RPMI8226 (cell line): ENCODE measurements around the gene COL6A3.

Source experiments
- DNase-seq: peaks from one replicate; pipeline ENCODE4 v3.0.0-alpha.2; 2015

COL6A3 gene

DNA sequence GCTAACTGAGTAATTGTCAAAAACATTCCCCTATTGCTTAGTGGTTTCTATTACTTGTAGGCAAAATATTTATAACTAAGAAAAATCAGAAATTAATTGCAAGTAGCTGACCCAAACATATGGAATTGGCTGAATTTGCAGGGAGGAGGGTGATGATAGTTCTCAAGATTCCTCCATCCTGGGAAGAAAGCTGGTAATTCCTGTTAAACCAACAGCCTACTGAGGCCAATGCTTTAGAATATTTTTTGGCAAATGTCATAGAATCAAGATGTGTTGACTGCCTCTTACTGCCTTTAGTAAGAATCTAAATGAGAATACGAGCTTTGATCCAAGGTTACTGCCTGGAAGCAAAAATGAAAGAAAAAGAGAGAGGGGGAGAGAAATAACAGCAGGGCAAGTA is 120.0 kb downstream of the COL6A3 start:
- no peak for DNase-seq

DNA sequence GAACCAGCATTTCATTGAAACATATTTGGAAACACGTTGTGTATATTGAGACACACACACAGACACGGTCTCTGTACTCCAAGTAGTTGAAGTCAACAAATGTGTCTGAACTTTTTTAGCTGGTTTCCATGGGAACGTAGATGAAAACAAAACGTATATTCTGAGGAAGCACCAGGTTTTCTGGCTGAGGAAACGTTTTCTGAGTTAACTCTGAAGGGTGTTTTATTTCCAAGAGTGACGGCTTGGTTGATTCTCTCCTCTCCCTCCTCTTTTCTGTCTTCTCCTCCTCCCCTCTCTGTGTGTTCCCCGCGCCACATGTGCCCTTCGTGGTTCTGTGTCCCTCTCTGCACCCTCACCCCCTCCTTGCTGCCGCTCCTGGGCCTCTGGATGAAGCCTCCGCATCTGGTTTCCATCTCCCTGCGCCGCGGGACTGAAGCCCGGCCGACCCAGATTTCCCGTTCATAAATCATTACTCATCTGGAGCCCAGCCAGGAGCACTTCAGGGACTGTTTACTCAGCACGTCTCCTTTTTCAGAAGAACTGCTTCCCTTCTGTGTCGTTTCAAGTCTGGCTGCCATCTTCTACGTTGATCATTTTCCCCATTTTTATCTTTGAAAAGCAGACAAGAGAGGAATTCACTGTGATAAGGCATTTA is 122.7 kb downstream of the COL6A3 start:
- peak; percentile 53 for DNase-seq

DNA sequence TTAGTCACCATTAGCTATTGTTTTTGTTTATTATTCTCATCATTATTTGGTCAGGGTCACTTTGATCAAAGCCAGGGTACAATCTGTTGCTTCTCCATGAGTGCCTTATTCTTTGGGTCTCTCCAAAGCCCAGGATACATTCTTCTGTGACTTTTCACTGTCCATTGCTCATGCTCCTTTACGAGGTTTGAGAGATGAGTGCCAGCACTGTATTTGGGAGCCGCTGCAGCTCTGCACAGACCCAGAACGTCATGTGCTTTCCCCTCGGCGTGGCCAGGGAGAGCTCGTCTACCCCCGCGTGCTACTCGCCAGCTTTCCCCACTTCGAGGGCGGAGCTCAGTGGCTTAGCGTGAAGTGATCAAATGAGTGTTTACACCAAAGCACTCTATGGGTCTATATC is 123.7 kb downstream of the COL6A3 start:
- DNase-seq: no peak

DNA sequence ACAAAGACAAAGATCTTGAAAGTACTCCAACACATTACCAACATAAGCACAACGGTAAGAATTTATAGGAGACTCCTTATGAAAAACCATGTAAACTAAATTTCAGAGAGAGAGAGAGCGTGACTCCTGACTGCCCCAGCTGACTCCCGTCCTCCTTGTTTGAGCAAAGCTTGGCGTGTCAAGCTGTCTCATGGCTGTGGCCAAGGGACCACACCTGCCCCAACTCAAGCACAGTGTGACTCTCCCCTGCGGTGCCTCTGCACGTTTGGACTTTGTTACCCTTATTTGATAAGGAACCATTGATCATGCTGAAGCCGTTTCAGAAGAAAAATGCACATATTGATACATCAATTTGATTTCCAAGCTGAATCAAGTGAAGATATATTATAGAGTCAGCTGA is 124.8 kb downstream of the COL6A3 start:
- no peak for DNase-seq

DNA sequence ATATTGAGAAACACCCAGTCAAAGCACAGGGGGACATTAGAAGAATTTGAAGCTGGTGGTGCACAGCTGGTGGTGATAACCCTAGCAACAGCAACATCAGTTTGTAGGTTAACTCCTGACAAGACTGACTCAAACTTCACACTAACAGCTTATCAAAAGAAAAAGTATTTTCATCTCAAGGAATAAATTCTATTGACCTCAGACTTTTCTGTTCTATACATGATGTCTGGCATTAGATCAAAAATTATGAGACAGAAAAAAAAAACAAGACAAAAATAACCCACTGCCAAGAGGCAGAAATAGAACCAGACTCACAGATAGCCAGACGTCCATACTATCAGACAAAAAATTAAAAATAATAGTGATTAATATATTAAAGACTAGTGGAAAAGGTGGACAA is 126.1 kb downstream of the COL6A3 start:
- DNase-seq: no peak

DNA sequence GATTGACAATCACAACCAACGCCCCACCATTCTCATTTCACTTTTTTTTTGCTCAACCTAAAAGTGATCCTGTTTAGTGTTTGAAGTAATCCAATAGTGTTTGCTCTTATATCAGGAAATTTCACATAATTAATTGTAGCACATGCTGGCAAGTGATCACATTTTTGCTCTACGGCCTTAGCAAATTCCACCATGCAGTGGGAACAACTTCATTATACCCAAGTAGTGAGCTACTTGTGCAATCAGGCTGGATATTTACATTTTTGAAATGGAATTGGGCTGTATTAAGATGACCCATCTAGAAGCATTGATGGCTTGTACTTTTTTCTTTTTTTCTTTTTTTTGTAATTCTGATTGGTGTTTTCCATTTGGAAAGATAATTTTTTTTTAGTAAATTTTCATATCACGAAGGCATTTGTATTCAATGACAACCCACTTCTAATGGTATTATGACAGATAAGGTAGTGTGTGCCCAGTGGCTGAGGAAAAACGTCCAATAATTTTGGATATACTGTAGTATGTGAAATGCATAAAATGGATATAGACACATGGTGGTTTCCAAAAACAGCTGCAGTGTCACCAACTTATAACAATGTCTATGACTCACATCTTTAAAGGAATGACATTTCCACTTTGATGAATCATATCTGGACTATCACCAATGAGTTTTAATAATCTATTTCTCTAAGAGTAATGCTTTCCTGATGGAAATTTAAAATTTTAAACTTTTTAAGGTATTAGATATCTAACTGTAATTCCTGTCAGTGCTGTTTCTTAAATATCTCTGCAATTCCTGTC is 130.6 kb downstream of the COL6A3 start:
- DNase-seq: no peak

DNA sequence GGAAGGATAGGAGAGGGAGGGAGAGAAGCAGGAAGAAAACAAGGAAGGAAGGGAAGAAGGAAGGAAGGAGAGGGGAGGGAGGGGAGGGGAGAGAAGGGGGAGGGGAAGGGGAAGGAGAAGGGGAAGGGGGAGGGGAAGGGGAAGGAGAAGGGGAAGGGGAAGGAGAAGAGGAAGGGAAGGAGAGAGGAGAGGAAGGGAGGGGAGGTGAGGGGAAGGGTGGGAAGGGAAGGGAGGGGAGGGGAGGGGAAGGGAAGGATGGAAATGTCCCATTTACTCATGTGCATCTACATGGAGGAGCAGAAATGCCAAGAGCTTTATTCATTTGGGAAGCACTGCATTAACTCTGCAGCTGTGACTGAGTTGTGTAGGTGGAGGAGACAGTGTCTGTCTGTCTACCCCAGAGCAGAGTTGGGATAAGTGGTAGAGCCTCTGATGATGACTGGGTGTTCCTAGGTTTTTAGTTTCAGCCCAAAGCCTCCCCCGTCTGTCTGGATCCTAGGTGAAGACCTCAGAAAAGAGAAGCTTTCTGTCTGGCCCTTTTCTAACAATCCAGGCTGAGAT is 131.3 kb downstream of the COL6A3 start:
- no peak for DNase-seq

DNA sequence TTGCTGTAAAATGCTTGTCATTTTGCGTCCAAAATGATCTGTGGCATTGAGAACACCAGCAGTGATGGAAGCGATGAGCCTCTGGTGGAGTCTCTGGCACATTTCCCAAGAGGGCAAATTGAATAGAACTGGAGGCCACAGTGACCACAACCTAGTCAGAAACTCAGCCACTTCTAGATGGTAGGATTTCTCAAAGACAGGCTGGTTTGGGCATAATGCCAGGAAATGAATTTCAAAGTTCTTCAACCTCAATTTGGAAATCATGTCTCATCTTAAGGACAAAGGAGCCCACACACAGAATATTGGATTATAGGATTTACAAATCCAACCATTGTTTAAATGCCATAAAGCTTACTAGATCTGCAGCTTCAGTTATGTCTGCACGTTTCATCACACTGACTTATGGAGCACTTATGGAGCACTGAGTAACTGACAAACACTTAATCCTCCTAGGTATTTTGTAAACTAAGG is 132.1 kb downstream of the COL6A3 start:
- no peak for DNase-seq

DNA sequence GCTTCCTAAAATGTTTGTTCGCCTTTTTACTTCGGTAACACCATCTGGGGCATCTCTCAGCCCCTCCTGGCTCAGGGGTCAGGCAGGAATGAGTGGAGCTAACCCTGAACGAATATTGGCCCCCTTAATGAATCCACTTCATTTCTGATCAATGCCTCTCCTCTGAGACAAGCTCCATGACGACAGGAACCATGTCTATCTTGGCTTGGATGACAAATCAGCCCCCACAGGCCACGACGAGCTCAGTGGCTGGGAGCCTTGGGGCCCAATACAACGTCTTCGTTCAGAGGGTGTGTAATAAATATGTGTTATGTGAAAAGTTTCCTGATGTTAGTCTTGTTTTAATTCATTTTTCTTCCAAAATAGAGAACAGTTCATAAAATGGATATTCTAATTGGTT is 133.0 kb downstream of the COL6A3 start:
- no peak for DNase-seq

DNA sequence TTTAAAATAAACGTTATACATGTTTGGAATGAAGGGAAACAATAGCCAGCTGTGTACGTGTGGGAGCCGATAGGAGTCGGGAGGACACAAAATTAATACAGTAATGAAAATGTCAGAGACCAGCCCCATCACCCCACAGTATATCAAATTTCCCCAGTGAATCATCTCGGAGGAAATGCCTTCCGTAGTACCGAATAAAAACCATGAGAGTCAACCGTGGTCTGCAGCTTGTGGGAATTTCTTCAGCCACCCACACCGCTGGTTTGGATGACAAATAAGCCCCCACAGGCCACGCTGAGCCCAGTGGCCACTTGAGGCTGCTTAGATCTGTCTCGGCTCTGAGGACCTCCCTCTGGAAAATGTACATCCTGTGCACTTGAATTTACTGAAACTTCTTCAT is 133.7 kb downstream of the COL6A3 start:
- DNase-seq: no peak

DNA sequence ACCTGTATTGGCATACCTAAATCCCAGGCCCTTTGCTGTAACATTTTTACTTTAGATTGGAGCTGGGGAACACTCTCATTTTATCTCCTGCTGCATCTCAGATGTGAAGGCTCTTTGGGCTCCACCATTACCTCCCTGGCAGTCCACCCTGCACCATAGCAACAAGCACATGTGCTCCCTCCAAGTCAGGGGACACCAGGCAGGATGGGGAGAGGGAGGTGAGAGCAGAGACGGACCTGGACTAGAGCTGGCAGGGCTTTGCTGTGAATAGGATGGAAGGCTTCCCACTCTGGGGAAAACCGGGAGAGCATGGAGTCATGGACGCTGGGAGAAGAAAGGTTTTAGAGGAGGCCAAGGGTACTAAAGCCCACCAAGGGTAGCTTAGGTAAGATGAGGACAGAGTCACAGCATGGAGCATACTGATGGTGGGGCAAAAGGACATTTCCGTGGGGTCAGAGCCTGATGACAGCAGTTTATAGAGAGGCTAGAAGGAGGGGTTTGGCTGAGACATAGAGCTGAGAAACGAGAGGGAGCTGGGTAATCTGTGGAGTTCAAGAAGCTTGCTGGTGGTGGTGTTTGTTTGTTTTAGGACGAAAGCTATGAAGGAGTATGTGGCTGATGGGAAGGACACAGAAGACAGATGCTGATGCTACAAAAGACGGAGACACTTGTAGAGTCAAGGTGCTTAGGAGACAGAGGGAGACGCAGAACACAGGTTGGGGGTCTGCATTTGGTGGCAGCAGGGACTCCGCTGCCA is 134.8 kb downstream of the COL6A3 start:
- DNase-seq: no peak

DNA sequence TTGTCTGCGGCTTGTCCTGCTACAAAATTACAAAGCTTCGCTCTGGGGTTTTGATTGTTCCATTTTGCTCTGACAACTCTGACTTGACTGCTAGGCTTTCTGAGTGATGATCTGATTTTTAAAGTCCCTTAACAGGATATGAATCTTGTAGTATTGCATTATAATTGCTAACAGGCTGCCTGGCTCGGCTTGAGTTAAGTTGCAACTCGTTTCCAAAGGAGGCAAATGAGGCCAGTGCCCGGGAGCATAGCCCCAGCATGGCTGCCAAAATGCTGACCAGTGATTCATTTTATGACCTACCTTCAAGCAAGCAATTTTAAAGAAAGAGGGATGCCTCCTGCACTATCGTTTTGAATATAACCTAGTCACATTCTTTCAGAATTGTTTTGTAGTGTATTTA is 135.4 kb downstream of the COL6A3 start:
- no peak for DNase-seq

DNA sequence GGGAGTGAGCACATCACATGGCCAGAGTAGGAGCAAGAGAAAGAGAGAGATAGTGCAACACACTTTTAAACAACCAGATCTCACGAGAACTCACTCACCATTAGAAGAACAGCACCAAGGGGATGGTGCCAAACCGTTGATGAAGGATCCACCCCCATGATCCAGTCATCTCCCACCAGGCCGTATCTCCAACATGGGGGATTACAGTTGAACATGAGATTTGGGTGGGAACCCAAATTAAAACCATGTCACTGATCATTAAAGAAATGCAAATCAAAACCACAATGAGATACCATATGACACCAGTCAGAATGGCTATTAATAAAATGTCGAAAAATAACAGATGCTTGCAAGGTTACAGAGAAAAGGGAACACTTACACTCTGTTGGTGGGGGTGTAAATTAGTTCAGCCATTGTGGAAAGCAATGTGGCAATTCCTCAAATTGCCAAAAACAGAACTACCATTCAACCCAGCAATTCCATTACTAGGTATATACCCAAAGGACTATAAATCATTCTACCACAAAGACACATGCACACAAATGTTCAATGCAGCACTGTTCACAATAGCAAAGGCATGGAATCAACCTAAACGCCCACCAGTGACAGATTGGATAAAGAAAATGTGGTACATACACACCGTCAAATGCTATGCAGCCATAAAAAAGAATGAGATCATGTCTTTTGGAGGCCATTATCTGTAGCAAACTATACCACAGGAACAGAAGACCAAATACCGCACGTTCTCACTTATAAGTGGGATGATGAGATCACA is 137.1 kb downstream of the COL6A3 start:
- DNase-seq: no peak
